GM23338 (cell line): Measurements from ENCODE around the gene FKBP6.
"Not testable (repeated sequence)": the region's sequence is repeated elsewhere in the genome, so short reads cannot be mapped to it uniquely, and the experiment has no call there.

ENCODE experiments used
- CREB1 ChIP-seq: fragments of 250-450 bp; sonication (Bioruptor Pico); IDR thresholded peaks from 2 replicates; pipeline ENCODE4 v1.5.0; 2020; ENCODE audit warnings: low read depth, mild to moderate bottlenecking, moderate library complexity
- CTCF ChIP-seq, 2 experiments: fragments of 200-600 bp in 1 of 2; sonication (generic) in 1 of 2; conservative IDR thresholded peaks; 2 replicates each; pipeline versions ENCODE4 v1.5.1 to v1.6.1; 2016 to 2017; ENCODE audit warnings: antibody characterized with exemption in 2 of 2, low read depth in 2 of 2, mild to moderate bottlenecking in 2 of 2, moderate library complexity in 1 of 2
- ETS1 ChIP-seq: IDR thresholded peaks from 2 replicates; pipeline ENCODE4 v1.6.1; 2016; ENCODE audit warnings: antibody characterized with exemption
- EZH2 ChIP-seq: fragments of 200-600 bp; sonication (generic); IDR thresholded peaks from one replicate; pipeline ENCODE4 v1.8.0; 2017; ENCODE audit warnings: antibody characterized with exemption, mild to moderate bottlenecking, low read depth; ENCODE audit not compliant: unreplicated experiment
- EZH2phosphoT487 ChIP-seq: fragments of 200-600 bp; sonication (generic); IDR thresholded peaks from one replicate; pipeline ENCODE4 v1.8.1; 2018; ENCODE audit warnings: antibody characterized with exemption; ENCODE audit not compliant: unreplicated experiment
- JUNB ChIP-seq: IDR thresholded peaks from one replicate; pipeline ENCODE4 v1.6.1; 2016; ENCODE audit warnings: antibody characterized with exemption; ENCODE audit not compliant: unreplicated experiment
- NANOG ChIP-seq: IDR thresholded peaks from 2 replicates; pipeline ENCODE4 v1.6.1; 2016; ENCODE audit warnings: antibody characterized with exemption, borderline replicate concordance
- POLR2AphosphoS5 ChIP-seq: IDR thresholded peaks from 2 replicates; pipeline ENCODE4 v1.6.1; 2016; ENCODE audit warnings: antibody characterized with exemption, low read depth
- REST ChIP-seq: IDR thresholded peaks from one replicate; pipeline ENCODE4 v1.6.1; 2018; ENCODE audit warnings: antibody characterized with exemption; ENCODE audit not compliant: unreplicated experiment
- STAT1 ChIP-seq: IDR thresholded peaks from one replicate; pipeline ENCODE4 v1.6.1; 2016; ENCODE audit warnings: antibody characterized with exemption; ENCODE audit not compliant: unreplicated experiment
- ZNF114 ChIP-seq: fragments of 250-450 bp; sonication (Bioruptor Pico); IDR thresholded peaks from 2 replicates; pipeline ENCODE4 v1.5.0; 2020; ENCODE audit warnings: mild to moderate bottlenecking, moderate library complexity
- ZNF331 ChIP-seq: fragments of 250-450 bp; sonication (Bioruptor Pico); IDR thresholded peaks from 2 replicates; pipeline ENCODE4 v1.5.0; 2020; ENCODE audit warnings: low read depth, mild to moderate bottlenecking, moderate library complexity

DNA sequence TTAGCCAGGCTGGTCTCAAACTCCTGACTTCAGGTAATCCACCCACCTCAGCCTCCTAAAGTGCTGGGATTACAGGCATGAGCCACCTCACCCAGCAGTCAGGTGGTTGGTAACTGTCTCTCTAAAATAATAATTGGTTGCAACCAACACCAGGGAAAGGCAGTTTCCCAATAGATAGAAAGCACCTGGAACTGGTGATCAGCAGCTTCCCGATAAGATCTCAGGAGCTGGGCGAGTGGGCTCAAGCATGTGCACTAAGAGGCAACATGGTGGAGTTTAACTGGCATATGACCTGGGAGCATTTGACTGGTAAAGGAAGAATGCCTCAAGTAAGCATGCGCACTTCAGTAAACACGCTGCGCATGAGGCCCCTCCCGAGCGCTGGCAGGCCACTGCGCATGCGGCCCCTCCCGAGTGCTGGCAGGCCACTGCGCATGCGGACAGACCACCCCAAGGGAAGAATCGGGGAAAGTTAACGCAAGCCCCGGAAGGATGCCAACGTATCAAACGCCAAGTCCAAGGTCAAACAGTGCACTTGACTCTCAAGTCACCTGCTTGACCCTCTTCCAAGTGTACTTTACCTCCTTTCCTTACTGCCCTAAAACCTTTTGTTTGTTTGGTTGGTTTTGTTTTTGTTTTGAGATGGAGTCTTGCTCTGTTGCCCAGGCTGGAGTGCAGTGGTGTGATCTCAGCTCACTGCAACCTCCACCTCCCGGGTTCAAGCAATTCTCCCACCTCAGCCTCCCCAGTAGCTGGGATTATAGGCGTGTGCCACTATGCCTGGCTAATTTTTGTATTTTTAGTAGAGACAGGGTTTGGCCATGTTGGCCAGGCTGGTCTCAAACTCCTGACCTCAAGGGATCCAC is 71.5 kb downstream of the FKBP6 start:
- not testable (repeated sequence) for TF ChIP-seq POLR2AphosphoS5; EZH2; CTCF (conservative IDR thresholded peaks at IDR 0.05; ENCODE audit: low read depth in 2 of 2); CREB1; EZH2phosphoT487; JUNB; REST; ETS1; ZNF331 (CRISPR knock-in tag); ZNF114; STAT1; NANOG
